Colonic mucosa (tissue), 4 donors: ENCODE results near the gene CEP192. TPM values are rescaled to one million over a fixed set of nuclear protein-coding genes. Genes with fewer than 3 reads are reported as not detected.

Experiments
- DNase-seq: peaks from one replicate; pipeline ENCODE4 v3.0.0-alpha.2; 2020
- H3K27ac ChIP-seq: fragments of 200-600 bp; one replicate; pipeline ENCODE4 v1.8.0; 2021
- H3K27me3 ChIP-seq: fragments of 200-600 bp; one replicate; pipeline ENCODE4 v1.8.0; 2021
- H3K36me3 ChIP-seq: fragments of 200-600 bp; one replicate; pipeline ENCODE4 v1.8.0; 2021
- H3K4me1 ChIP-seq: fragments of 200-600 bp; one replicate; pipeline ENCODE4 v1.8.0; 2021; ENCODE audit warnings: mild to moderate bottlenecking
- H3K4me3 ChIP-seq: fragments of 200-600 bp; one replicate; pipeline ENCODE4 v1.8.0; 2021
- H3K9ac ChIP-seq, 2 donors: one replicate each; pipeline ENCODE4 v1.7.0; 2013; ENCODE audit warnings: control low read depth in 2 of 2, low read depth in 2 of 2, low read length in 2 of 2
- H3K9me3 ChIP-seq: fragments of 200-600 bp; one replicate; pipeline ENCODE4 v1.8.0; 2021
- intact Hi-C: fragments of 100-400 bp; cut with DNase I; formaldehyde crosslinking; loops from one replicate; pipeline ENCODE4 v1.14.1; 2022
- total RNA-seq, 2 donors: library from RNA; stranded (reverse); fragmentation: NEBNext Ultra II Directional in 1 of 2; extraction: Animal tissue kit (Norgen Biotek cat#: 25700) in 1 of 2; gene quantifications; one replicate each; pipeline ENCODE4 v1.2.1, GENCODE V29; 2021
- TF ChIP-seq, protein P1 (sequence below): fragments of 200-600 bp; IDR thresholded peaks from one replicate; pipeline ENCODE4 v1.8.0; 2022; ENCODE audit warnings: antibody characterized with exemption, mild to moderate bottlenecking
- donor health status: healthy.
- donor health status: DM: no; HTN: no; CAD: no.
- donor health status: DM: no; HTN: no; CAD: no.

Gene CEP192
- total RNA-seq, 2 donors from 2014 or later, result 23.7 to 26.9 TPM

DNA sequence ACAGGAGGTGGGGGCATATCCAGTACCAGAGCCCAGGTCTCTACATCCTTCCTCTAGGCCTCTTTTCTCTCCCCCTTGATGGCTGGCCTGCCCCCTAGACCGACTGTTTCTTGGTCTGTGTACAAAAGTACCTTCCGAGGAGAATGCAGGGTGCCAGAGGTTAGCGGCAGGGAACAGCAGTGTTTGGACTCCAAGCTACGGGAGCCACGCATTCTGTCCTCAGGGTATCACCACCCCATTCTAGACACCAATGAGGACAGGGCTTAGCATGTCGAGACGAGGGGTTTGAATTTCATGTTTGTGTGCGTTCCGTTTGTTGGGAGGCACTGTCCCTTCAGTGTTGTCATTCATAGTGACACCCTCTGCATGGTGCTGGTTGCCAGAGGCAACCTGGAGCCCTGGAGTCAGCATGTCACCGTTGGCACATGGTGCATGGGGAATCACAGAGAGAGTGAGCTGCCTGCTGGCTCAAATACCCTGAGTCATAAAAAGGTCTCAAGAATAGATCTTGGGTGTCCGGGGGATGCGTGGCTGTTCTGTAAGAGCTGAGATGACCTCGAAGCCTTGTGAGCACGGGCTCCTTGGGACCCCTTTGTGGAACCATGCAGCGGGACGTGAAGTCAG is 170.2 kb downstream of the CEP192 start:
- H3K4me3 ChIP-seq, result no peak overlapping the region
- intact Hi-C loops, result no loop called here
- no peaks in the 10 kb centered on the region for H3K36me3 ChIP-seq
- no peaks in the 10 kb centered on the region for H3K4me1 ChIP-seq
- TF ChIP-seq, protein P1, sequence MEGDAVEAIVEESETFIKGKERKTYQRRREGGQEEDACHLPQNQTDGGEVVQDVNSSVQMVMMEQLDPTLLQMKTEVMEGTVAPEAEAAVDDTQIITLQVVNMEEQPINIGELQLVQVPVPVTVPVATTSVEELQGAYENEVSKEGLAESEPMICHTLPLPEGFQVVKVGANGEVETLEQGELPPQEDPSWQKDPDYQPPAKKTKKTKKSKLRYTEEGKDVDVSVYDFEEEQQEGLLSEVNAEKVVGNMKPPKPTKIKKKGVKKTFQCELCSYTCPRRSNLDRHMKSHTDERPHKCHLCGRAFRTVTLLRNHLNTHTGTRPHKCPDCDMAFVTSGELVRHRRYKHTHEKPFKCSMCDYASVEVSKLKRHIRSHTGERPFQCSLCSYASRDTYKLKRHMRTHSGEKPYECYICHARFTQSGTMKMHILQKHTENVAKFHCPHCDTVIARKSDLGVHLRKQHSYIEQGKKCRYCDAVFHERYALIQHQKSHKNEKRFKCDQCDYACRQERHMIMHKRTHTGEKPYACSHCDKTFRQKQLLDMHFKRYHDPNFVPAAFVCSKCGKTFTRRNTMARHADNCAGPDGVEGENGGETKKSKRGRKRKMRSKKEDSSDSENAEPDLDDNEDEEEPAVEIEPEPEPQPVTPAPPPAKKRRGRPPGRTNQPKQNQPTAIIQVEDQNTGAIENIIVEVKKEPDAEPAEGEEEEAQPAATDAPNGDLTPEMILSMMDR, result no peak
- no peak overlapping the region for H3K27ac ChIP-seq
- no peaks in the 10 kb centered on the region for H3K27me3 ChIP-seq
- no peak overlapping the region for H3K9ac ChIP-seq
- no peak for DNase-seq
- H3K9me3 ChIP-seq, result no peaks in the 10 kb centered on the region

DNA sequence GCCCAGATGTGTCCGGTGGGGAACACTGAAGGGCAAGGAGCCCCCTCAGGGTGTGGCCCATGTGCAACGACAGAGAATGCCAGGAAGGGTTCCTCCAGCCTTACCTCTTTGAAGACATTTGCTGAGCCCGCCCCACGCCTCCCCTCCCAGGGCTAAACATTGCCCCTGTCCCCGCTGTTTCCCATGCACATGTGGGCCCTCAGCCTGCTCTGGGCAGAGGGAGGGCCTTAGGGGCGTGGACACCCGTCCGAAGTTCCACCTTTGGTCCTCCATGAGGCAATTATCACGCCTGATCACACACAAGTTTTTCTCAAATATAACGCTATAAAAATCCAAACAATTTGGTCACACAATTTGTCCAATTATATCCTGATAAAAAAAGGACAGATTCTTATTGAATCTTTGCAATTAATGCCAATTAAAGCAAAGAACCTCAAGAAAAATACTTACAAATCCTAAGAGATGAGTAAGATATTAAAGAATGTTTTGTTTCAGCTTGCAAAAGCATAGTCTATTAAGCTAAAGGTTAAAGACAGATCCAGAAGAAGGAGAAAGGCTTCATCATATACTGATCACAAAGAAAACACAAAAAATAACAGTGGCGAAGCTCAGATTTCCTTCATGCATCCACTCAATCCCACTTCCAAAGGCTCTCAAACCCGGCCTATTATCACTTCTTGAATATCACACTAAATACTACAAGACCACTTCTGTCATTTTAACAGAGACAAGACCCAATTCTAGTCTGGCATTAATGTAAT is 172.2 kb downstream of the CEP192 start:
- Histone ChIP-seq H3K9me3 (no peaks in the 10 kb centered on the region), H3K4me1 (no peaks in the 10 kb centered on the region), H3K4me3 (no peak overlapping the region), H3K27ac (no peak overlapping the region), H3K27me3 (no peaks in the 10 kb centered on the region), H3K9ac (no peak overlapping the region), H3K36me3 (no peaks in the 10 kb centered on the region)
- intact Hi-C loops, result no loop called here
- no peak for DNase-seq
- TF ChIP-seq, protein P1, result no peak

DNA sequence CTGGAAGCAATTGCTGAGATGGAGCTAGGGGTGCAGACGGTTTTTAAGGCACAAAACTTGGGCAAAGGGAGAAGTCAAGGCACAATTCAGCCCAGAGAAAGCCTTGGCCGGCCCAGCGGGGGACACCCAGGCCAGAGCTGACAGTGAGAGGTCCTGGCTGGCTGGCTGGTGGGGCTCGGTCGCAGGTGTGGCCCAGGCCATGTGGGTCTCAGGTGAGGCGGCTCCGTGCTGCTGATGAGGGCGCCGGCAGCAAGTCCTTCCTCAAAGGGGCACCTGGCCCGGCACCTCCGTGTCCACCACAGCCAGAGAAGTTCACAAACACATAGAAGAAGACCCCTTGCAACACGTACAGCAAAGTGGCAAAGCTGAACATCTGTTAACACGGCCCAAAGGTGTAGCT is 173.2 kb downstream of the CEP192 start:
- DNase-seq, result no peak

DNA sequence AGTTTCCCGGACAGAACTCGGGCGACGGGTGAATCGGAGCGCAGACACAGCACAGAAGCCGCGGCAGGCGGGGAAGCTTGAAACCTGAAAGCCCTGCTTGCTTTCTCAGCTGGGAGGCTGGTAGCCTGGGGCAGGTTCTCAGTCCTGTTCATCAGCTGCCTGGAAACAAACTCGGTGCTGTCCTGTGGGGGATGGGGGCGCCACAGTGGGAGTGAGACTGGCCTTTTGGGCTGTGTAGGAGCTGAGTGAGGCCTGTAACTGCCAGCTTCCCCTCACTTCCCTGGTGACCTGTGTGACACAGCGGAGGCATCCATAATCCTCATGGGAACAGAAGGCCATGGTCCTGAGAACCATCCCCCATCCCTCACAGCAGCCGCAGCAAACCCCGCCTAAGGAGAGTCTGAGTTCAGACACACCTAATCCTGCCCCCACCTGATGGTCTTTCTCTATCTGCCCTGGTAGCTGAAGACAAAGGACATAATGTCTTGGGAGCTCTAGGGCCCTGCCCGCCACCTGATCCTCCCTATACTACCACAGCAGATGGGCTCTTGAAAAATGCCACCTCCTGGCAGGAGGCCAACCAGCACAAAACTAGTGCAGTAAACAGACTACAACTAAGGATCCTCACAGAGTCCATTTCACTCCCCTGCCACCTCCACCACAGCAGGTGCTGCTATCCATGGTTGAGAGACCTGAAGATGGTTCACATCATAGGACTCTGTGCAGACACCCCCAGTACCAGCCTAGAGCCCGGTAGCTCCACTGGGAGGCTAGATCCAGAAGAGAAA is 174.7 kb downstream of the CEP192 start:
- Histone ChIP-seq H3K27ac (no peak overlapping the region), H3K9me3 (no peaks in the 10 kb centered on the region), H3K4me1 (no peaks in the 10 kb centered on the region), H3K27me3 (peaks cover 3% of the 10 kb centered on the region), H3K9ac (no peak overlapping the region), H3K4me3 (no peak overlapping the region), H3K36me3 (no peaks in the 10 kb centered on the region)
- intact Hi-C loops, result no loop called here
- no peak for DNase-seq
- TF ChIP-seq, protein P1, result no peak

More for the DNA sequence above, 173.2 kb downstream of the CEP192 start:
- no peak overlapping the region for H3K9ac ChIP-seq
- intact Hi-C loops, result no loop called here
- H3K27ac ChIP-seq, result no peak overlapping the region
- no peak overlapping the region for H3K4me3 ChIP-seq
- TF ChIP-seq, protein P1, result no peak
- no peaks in the 10 kb centered on the region for H3K9me3 ChIP-seq
- peaks cover 3% of the 10 kb centered on the region for H3K27me3 ChIP-seq
- H3K36me3 ChIP-seq, result no peaks in the 10 kb centered on the region
- H3K4me1 ChIP-seq, result no peaks in the 10 kb centered on the region

DNA sequence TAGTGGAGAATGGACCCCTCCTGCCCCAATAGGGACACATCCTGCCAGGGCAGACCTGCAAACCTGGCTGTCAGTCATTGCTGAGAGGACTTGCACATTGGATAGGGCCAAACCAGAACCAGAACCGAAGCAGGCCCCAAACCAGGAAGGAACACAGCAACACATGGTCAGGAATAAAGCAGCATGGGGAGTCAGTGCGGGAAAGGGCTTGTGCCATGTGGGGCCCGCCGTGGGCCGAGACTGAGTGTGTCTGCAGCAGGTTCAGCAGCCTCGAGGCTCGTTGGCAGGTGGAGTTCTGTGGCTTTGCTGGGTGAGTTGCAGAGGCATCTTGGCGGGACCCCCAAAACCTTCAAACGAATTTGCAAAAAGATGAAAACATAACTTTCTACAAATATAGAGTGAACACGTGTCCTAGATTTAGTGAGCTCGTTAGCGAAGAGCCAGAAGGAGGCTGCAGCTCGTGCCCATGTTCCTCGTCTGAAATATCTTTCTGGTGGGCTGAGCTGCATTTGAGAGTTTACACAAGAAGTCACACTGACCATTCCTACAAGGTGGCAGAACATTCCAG is 182.5 kb downstream of the CEP192 start:
- H3K36me3 ChIP-seq, result no peaks in the 10 kb centered on the region

More for the DNA sequence above, 182.5 kb downstream of the CEP192 start:
- no peak for DNase-seq
- peaks cover 2% of the 10 kb centered on the region for H3K4me1 ChIP-seq
- H3K27ac ChIP-seq, result no peak overlapping the region
- peaks cover 3% of the 10 kb centered on the region for H3K27me3 ChIP-seq
- intact Hi-C loops, result no loop called here
- H3K9ac ChIP-seq, result no peak overlapping the region
- H3K4me3 ChIP-seq, result no peak overlapping the region
- H3K9me3 ChIP-seq, result no peaks in the 10 kb centered on the region
- TF ChIP-seq, protein P1, result no peak
